ENCODE data around the gene HTRA3.

The HTRA3 gene

GRCh38 chr4:8287343-8288280 is 18.1 kb downstream of the HTRA3 start:
- in situ Hi-C loops (cut with MboI; ENCODE audit: low pct_unique_long_range_greater_than_20kb, low sequenced_read_pairs, unreplicated experiment): no loop called here
- no peak for TF ChIP-seq CTCF (IDR thresholded peaks at IDR 0.05; ENCODE audit: extremely low read depth, insufficient read depth, missing control alignments)
- DNase-seq (ENCODE audit: low spot score): no peak

- in situ Hi-C loops (cut with MboI; ENCODE audit: low pct_unique_long_range_greater_than_20kb, low sequenced_read_pairs, unreplicated experiment): no loop called here
- no peak for TF ChIP-seq CTCF (IDR thresholded peaks at IDR 0.05; ENCODE audit: extremely low read depth, insufficient read depth, missing control alignments)
- DNase-seq (ENCODE audit: low spot score): no peak
Observed at GRCh38 chr4:8289151-8289750, 19.7 kb downstream of the HTRA3 start.

- in situ Hi-C loops (cut with MboI; ENCODE audit: low pct_unique_long_range_greater_than_20kb, low sequenced_read_pairs, unreplicated experiment): no loop called here
- no peak for DNase-seq (ENCODE audit: low spot score)
Observed at GRCh38 chr4:8289956-8290700, 20.6 kb downstream of the HTRA3 start.

GRCh38 chr4:8290701-8290970 is 21.1 kb downstream of the HTRA3 start:
- in situ Hi-C loops (cut with MboI; ENCODE audit: low pct_unique_long_range_greater_than_20kb, low sequenced_read_pairs, unreplicated experiment): no loop called here
- DNase-seq (ENCODE audit: low spot score): no peak
- no peak for TF ChIP-seq CTCF (IDR thresholded peaks at IDR 0.05; ENCODE audit: extremely low read depth, insufficient read depth, missing control alignments)

More at GRCh38 chr4:8289956-8290700, 20.6 kb downstream of the HTRA3 start:
- TF ChIP-seq CTCF (IDR thresholded peaks at IDR 0.05; ENCODE audit: extremely low read depth, insufficient read depth, missing control alignments): no peak

GRCh38 chr4:8291036-8291682 is 21.6 kb downstream of the HTRA3 start:
- TF ChIP-seq CTCF (IDR thresholded peaks at IDR 0.05; ENCODE audit: extremely low read depth, insufficient read depth, missing control alignments): no peak
- in situ Hi-C loops (cut with MboI; ENCODE audit: low pct_unique_long_range_greater_than_20kb, low sequenced_read_pairs, unreplicated experiment): no loop called here
- no peak for DNase-seq (ENCODE audit: low spot score)
